ENCODE results near the gene RHOBTB3.

- TF ChIP-seq CTCF (IDR thresholded peaks at IDR 0.05) (no peak), TCF7L2 (IDR thresholded peaks at IDR 0.05; ENCODE audit: low read depth, low read length) (no peak), SIN3A (IDR thresholded peaks at IDR 0.05; ENCODE audit: borderline replicate concordance, insufficient read depth, low read depth, low read length) (no peak), REST (IDR thresholded peaks at IDR 0.05; ENCODE audit: insufficient read depth in 1 of 2, low read depth in 2 of 2, low read length in 1 of 2) (no peak), POLR2AphosphoS5 (IDR thresholded peaks at IDR 0.05; ENCODE audit: low read depth, low read length) (no peak)
Observed at GRCh38 chr5:95760273-95761191, 29.4 kb downstream of the RHOBTB3 start.

All from Panc1 (cell line).